Keratinocyte (primary cell): Measurements from ENCODE around the gene HMGXB3.

Experiments used
- EZH2 ChIP-seq: IDR thresholded peaks from one replicate; pipeline ENCODE4 v1.6.1; 2012; ENCODE audit warnings: inconsistent platforms, mild to moderate bottlenecking, low read length, moderate library complexity
- TF ChIP-seq, protein P1 (sequence below), 3 experiments: IDR thresholded peaks in 1 of 3; conservative IDR thresholded peaks in 1 of 3; optimal IDR thresholded peaks in 1 of 3; 2 replicates in 2 of 3; 3 replicates in 1 of 3; pipeline versions ENCODE3 to v1.5.1; 2011; ENCODE audit warnings: low read length in 3 of 3, mild to moderate bottlenecking in 3 of 3, moderate library complexity in 2 of 3, control low read depth in 1 of 3, inconsistent platforms in 1 of 3; ENCODE audit not compliant: insufficient read depth in 2 of 3; ENCODE audit errors: extremely low read depth in 1 of 3

DNA sequence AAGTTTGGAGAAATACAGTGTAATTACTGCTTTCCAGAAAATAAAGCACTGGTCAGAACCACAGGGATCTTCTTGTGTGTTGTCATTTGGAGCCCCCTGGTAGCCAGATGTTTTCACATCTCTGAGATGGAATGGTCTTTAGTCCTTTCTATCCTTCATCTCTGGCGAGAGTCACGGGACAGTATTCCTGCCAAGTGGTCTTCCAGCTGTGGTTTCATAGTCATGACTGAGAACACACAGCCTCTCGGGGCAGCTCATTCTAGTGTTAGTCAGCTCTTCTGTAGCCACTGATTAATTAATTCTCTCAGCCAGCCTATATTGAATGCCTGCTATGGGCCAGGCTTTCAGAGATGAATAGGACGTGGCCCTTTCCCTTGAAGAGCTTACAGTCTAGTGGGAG, 34.1 kb downstream of the HMGXB3 start:
- TF ChIP-seq, protein P1, sequence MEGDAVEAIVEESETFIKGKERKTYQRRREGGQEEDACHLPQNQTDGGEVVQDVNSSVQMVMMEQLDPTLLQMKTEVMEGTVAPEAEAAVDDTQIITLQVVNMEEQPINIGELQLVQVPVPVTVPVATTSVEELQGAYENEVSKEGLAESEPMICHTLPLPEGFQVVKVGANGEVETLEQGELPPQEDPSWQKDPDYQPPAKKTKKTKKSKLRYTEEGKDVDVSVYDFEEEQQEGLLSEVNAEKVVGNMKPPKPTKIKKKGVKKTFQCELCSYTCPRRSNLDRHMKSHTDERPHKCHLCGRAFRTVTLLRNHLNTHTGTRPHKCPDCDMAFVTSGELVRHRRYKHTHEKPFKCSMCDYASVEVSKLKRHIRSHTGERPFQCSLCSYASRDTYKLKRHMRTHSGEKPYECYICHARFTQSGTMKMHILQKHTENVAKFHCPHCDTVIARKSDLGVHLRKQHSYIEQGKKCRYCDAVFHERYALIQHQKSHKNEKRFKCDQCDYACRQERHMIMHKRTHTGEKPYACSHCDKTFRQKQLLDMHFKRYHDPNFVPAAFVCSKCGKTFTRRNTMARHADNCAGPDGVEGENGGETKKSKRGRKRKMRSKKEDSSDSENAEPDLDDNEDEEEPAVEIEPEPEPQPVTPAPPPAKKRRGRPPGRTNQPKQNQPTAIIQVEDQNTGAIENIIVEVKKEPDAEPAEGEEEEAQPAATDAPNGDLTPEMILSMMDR (optimal IDR thresholded peaks at IDR 0.05 in 1 of 3, IDR thresholded peaks at IDR 0.05 in 1 of 3, conservative IDR thresholded peaks at IDR 0.05 in 1 of 3; ENCODE audit: extremely low read depth in 1 of 3, insufficient read depth in 2 of 3, low read length in 3 of 3), result no peak
- TF ChIP-seq EZH2, result no peak
